OCI-LY1 (cell line): ENCODE results near the gene GALNT17.
"Not testable (repeated sequence)": the region's sequence is repeated elsewhere in the genome, so short reads cannot be mapped to it uniquely, and the experiment has no call there.

Experiments
- EZH2 ChIP-seq: fragments of 200-600 bp; sonication (generic), shearing (Covaris generic); IDR thresholded peaks from 2 replicates; pipeline ENCODE4 v1.8.0; 2017; ENCODE audit warnings: borderline replicate concordance, mixed run types, mild to moderate bottlenecking, antibody characterized with exemption, low read length, moderate library complexity, mixed read lengths
- TF ChIP-seq, protein P1 (sequence below): fragments of 200-600 bp; sonication (generic), shearing (Covaris generic); IDR thresholded peaks from 2 replicates; pipeline ENCODE4 v1.5.1; 2017; ENCODE audit warnings: mild to moderate bottlenecking, antibody characterized with exemption, low read length, moderate library complexity, mixed read lengths

GRCh38 chr7:71212433-71212832 lies 80.5 kb downstream of the GALNT17 start:
- TF ChIP-seq, protein P1, sequence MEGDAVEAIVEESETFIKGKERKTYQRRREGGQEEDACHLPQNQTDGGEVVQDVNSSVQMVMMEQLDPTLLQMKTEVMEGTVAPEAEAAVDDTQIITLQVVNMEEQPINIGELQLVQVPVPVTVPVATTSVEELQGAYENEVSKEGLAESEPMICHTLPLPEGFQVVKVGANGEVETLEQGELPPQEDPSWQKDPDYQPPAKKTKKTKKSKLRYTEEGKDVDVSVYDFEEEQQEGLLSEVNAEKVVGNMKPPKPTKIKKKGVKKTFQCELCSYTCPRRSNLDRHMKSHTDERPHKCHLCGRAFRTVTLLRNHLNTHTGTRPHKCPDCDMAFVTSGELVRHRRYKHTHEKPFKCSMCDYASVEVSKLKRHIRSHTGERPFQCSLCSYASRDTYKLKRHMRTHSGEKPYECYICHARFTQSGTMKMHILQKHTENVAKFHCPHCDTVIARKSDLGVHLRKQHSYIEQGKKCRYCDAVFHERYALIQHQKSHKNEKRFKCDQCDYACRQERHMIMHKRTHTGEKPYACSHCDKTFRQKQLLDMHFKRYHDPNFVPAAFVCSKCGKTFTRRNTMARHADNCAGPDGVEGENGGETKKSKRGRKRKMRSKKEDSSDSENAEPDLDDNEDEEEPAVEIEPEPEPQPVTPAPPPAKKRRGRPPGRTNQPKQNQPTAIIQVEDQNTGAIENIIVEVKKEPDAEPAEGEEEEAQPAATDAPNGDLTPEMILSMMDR, result not testable (repeated sequence)
- TF ChIP-seq EZH2, result not testable (repeated sequence)
